ENCODE data around the gene TEX19. TPM values are rescaled to one million over a fixed set of nuclear protein-coding genes. Genes with fewer than 3 reads are reported as not detected.
"Not testable (repeated sequence)": the region's sequence is repeated elsewhere in the genome, so short reads cannot be mapped to it uniquely, and the experiment has no call there.

The TEX19 gene
- total RNA-seq, 1 donor, result under 0.01 TPM

DNA sequence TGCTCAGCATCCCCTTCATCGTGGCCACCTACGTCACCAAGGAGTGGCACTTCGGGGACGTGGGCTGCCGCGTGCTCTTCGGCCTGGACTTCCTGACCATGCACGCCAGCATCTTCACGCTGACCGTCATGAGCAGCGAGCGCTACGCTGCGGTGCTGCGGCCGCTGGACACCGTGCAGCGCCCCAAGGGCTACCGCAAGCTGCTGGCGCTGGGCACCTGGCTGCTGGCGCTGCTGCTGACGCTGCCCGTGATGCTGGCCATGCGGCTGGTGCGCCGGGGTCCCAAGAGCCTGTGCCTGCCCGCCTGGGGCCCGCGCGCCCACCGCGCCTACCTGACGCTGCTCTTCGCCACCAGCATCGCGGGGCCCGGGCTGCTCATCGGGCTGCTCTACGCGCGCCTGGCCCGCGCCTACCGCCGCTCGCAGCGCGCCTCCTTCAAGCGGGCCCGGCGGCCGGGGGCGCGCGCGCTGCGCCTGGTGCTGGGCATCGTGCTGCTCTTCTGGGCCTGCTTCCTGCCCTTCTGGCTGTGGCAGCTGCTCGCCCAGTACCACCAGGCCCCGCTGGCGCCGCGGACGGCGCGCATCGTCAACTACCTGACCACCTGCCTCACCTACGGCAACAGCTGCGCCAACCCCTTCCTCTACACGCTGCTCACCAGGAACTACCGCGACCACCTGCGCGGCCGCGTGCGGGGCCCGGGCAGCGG is 15.7 kb downstream of the TEX19 start:
- Histone ChIP-seq H3K4me1 (ENCODE audit: insufficient read depth, low read length) (no peaks in the 10 kb centered on the region), H3K79me2 (ENCODE audit: insufficient read depth, low read length) (no peaks in the 10 kb centered on the region), H3K27me3 (ENCODE audit: insufficient read depth, low read length) (peaks cover 68% of the 10 kb centered on the region), H2AFZ (ENCODE audit: low read length) (no peak overlapping the region), H4K20me1 (ENCODE audit: insufficient read depth, low read length) (no peaks in the 10 kb centered on the region), H3K36me3 (ENCODE audit: insufficient read depth, low read length) (no peaks in the 10 kb centered on the region), H3K9me3 (ENCODE audit: low read depth, low read length) (no peaks in the 10 kb centered on the region), H3K4me3 (ENCODE audit: insufficient read depth, low read length) (no peak overlapping the region), H3K27ac (ENCODE audit: low read depth, low read length) (no peak overlapping the region), H3K4me2 (ENCODE audit: insufficient read depth, low read length) (no peak overlapping the region)
- TF ChIP-seq, protein P1, sequence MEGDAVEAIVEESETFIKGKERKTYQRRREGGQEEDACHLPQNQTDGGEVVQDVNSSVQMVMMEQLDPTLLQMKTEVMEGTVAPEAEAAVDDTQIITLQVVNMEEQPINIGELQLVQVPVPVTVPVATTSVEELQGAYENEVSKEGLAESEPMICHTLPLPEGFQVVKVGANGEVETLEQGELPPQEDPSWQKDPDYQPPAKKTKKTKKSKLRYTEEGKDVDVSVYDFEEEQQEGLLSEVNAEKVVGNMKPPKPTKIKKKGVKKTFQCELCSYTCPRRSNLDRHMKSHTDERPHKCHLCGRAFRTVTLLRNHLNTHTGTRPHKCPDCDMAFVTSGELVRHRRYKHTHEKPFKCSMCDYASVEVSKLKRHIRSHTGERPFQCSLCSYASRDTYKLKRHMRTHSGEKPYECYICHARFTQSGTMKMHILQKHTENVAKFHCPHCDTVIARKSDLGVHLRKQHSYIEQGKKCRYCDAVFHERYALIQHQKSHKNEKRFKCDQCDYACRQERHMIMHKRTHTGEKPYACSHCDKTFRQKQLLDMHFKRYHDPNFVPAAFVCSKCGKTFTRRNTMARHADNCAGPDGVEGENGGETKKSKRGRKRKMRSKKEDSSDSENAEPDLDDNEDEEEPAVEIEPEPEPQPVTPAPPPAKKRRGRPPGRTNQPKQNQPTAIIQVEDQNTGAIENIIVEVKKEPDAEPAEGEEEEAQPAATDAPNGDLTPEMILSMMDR (IDR thresholded peaks at IDR 0.05; ENCODE audit: extremely low read depth, low read depth, low read length), result no peak
- peak; percentile 81 for DNase-seq (ENCODE audit: insufficient read length, low spot score, missing footprints)

DNA sequence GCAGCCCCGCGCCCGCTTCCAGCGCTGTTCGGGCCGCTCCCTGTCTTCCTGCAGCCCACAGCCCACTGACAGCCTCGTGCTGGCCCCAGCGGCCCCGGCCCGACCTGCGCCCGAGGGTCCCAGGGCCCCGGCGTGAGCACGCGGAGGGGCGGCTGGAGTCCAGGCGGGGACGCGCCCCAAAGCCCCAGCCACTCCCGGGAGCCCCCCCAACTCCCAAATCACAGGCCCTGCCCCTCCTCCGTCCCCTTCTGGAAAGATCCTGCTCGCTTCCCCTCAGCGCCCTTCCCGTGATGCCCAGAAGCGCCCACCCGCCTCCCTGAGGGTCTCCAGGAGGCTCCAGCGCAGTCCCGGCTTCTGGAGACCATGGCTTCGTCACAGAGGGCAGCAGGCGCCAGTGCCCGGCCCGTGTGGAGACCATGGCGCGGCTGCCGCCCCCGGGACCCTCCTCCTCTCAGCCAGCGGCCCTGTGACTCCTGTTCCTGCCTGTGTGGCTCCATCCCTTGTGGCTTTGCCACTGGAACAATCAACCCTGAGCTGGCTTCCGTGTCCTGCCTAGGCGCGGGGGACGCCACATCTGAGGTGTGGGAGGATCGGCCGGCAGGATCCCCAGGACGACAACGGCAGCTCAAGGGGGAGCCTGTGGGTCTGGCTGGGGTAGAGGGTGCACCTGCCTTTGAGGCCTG is 16.5 kb downstream of the TEX19 start:
- no peaks in the 10 kb centered on the region for H3K9me3 ChIP-seq (ENCODE audit: low read depth, low read length)
- no peak overlapping the region for H2AFZ ChIP-seq (ENCODE audit: low read length)
- DNase-seq (ENCODE audit: insufficient read length, low spot score, missing footprints), result peak; percentile 74
- H3K36me3 ChIP-seq (ENCODE audit: insufficient read depth, low read length), result no peaks in the 10 kb centered on the region
- no peak overlapping the region for H3K4me2 ChIP-seq (ENCODE audit: insufficient read depth, low read length)
- H3K4me1 ChIP-seq (ENCODE audit: insufficient read depth, low read length), result no peaks in the 10 kb centered on the region
- no peaks in the 10 kb centered on the region for H3K79me2 ChIP-seq (ENCODE audit: insufficient read depth, low read length)
- TF ChIP-seq, protein P1 (IDR thresholded peaks at IDR 0.05; ENCODE audit: extremely low read depth, low read depth, low read length), result no peak
- H3K4me3 ChIP-seq (ENCODE audit: insufficient read depth, low read length), result no peak overlapping the region
- H4K20me1 ChIP-seq (ENCODE audit: insufficient read depth, low read length), result no peaks in the 10 kb centered on the region
- H3K27ac ChIP-seq (ENCODE audit: low read depth, low read length), result no peak overlapping the region
- peaks cover 65% of the 10 kb centered on the region for H3K27me3 ChIP-seq (ENCODE audit: insufficient read depth, low read length)

DNA sequence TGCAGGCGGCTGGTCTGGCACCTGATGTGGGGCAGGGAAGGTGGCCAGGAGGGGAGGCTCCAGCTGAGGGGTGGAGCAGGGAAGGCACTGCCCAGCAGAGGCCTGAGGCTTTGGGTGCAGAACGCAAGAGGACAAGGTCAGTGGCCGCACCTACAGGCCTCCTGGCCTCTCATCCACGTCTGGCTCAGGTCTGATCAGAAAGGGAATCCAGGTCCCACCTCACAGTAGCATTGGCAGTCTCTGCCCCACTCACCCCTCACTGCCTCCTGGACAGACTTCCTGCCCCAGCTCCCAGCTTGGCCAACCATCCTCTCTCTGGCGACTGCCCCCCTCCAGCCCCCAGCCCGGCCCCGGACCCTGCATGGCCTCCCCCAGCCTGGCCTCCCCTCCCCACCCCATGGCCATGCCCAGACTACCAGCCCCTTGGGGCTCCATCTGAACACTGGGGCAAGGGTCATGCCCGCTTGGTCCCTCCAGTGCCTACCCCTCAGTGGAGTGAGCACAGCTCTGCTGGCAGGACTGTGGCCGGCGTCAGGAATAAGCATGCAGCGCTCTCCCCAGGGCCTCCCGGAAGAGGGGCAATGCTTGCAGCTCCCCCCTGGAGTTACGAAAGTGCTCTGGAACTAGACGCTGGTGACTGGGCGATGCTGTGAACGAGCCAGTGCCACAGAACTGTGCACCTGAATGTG is 17.1 kb downstream of the TEX19 start:
- Histone ChIP-seq H2AFZ (ENCODE audit: low read length) (no peak overlapping the region), H4K20me1 (ENCODE audit: insufficient read depth, low read length) (no peaks in the 10 kb centered on the region), H3K9me3 (ENCODE audit: low read depth, low read length) (no peaks in the 10 kb centered on the region), H3K36me3 (ENCODE audit: insufficient read depth, low read length) (no peaks in the 10 kb centered on the region), H3K4me3 (ENCODE audit: insufficient read depth, low read length) (no peak overlapping the region), H3K27ac (ENCODE audit: low read depth, low read length) (no peak overlapping the region), H3K79me2 (ENCODE audit: insufficient read depth, low read length) (no peaks in the 10 kb centered on the region), H3K27me3 (ENCODE audit: insufficient read depth, low read length) (peaks cover 59% of the 10 kb centered on the region), H3K4me2 (ENCODE audit: insufficient read depth, low read length) (no peak overlapping the region), H3K4me1 (ENCODE audit: insufficient read depth, low read length) (no peaks in the 10 kb centered on the region)
- DNase-seq (ENCODE audit: insufficient read length, low spot score, missing footprints), result peak; percentile 81
- TF ChIP-seq, protein P1 (IDR thresholded peaks at IDR 0.05; ENCODE audit: extremely low read depth, low read depth, low read length), result no peak

DNA sequence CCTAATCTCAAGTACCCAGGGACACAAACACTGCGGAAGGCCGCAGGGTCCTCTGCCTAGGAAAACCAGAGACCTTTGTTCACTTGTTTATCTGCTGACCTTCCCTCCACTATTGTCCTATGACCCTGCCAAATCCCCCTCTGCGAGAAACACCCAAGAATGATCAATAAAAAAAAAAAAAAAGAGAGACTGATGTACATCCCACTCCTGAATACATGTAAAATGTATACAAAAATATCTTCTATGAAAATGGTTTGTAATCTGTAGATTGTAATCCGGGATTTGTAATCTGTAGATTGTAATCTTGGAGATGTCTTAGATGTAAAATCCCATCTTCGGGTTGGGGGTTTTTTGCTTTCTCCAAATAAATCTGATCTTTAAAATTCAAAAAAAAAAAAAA is 18.2 kb downstream of the TEX19 start:
- not testable (repeated sequence) for H3K4me2 ChIP-seq (ENCODE audit: insufficient read depth, low read length); H3K9me3 ChIP-seq (ENCODE audit: low read depth, low read length); H3K4me3 ChIP-seq (ENCODE audit: insufficient read depth, low read length); H3K36me3 ChIP-seq (ENCODE audit: insufficient read depth, low read length); H4K20me1 ChIP-seq (ENCODE audit: insufficient read depth, low read length); H3K27ac ChIP-seq (ENCODE audit: low read depth, low read length); DNase-seq (ENCODE audit: insufficient read length, low spot score, missing footprints); H3K4me1 ChIP-seq (ENCODE audit: insufficient read depth, low read length); H2AFZ ChIP-seq (ENCODE audit: low read length); H3K79me2 ChIP-seq (ENCODE audit: insufficient read depth, low read length)
- H3K27me3 ChIP-seq (ENCODE audit: insufficient read depth, low read length), result peaks cover 49% of the 10 kb centered on the region

Measured in osteoblast (primary cell).